GM12891 (cell line): Measurements from ENCODE around the gene DPY19L3.

ENCODE experiments used
- POLR2A ChIP-seq: IDR thresholded peaks from 2 replicates; pipeline ENCODE4 v1.6.1; 2011; ENCODE audit warnings: low read depth, low read length, control low read depth
- POLR2AphosphoS5 ChIP-seq: IDR thresholded peaks from 2 replicates; pipeline ENCODE4 v1.6.1; 2011; ENCODE audit warnings: low read depth, low read length, control low read depth
- TAF1 ChIP-seq: IDR thresholded peaks from 2 replicates; pipeline ENCODE4 v1.6.1; 2011; ENCODE audit warnings: low read depth, low read length, control low read depth

GRCh38 chr19:32387701-32388392 lies 17.7 kb upstream of the DPY19L3 start:
- TF ChIP-seq POLR2AphosphoS5: no peak
- no peak for TF ChIP-seq TAF1
- TF ChIP-seq POLR2A: no peak
